DND-41 (cell line): ENCODE measurements around the gene GPR135.
"Not testable (repeated sequence)": the region's sequence is repeated elsewhere in the genome, so short reads cannot be mapped to it uniquely, and the experiment has no call there.

Source experiments
- ATAC-seq: fragments of 200-7000 bp; cut with Tn5 transposase; 3 replicates; pipeline ENCODE4 v1.9.1; 2021; ENCODE audit warnings: low read depth; ENCODE audit not compliant: insufficient read depth
- DNase-seq: peaks from one replicate; pipeline ENCODE4 v3.0.0-alpha.2; 2020
- H2AFZ ChIP-seq: 2 replicates; pipeline ENCODE4 v1.6.0; 2012; ENCODE audit warnings: low read depth, low read length
- H3K27ac ChIP-seq: 2 replicates; pipeline ENCODE4 v1.5.1; 2012; ENCODE audit warnings: low read length, inconsistent platforms
- H3K27me3 ChIP-seq: fragments of 200-600 bp; sonication (generic); 2 replicates; pipeline ENCODE4 v1.6.0; 2012; ENCODE audit warnings: low read length, mild to moderate bottlenecking, inconsistent platforms; ENCODE audit not compliant: insufficient read depth, poor library complexity
- H3K36me3 ChIP-seq: 2 replicates; pipeline ENCODE4 v1.5.1; 2012; ENCODE audit warnings: low read length, inconsistent platforms; ENCODE audit not compliant: insufficient read depth
- H3K4me1 ChIP-seq: 2 replicates; pipeline ENCODE4 v1.5.1; 2012; ENCODE audit warnings: mild to moderate bottlenecking, low read length; ENCODE audit not compliant: insufficient read depth
- H3K4me2 ChIP-seq: 2 replicates; pipeline ENCODE4 v1.6.0; 2012; ENCODE audit warnings: mild to moderate bottlenecking, moderate library complexity, low read length, inconsistent platforms; ENCODE audit not compliant: insufficient read depth
- H3K4me3 ChIP-seq, 2 experiments: fragments of 200-600 bp in 1 of 2; shearing (Covaris generic) in 1 of 2; 2 replicates each; pipeline ENCODE4 v1.5.1; 2012 to 2016; ENCODE audit warnings: inconsistent platforms in 2 of 2, low read length in 2 of 2, mild to moderate bottlenecking in 2 of 2, low read depth in 1 of 2, moderate library complexity in 1 of 2
- H3K79me2 ChIP-seq: 2 replicates; pipeline ENCODE4 v1.6.0; 2012; ENCODE audit warnings: low read length, inconsistent platforms; ENCODE audit not compliant: insufficient read depth
- H3K9ac ChIP-seq: 2 replicates; pipeline ENCODE4 v1.6.0; 2012; ENCODE audit warnings: low read depth, mild to moderate bottlenecking, inconsistent platforms, low read length, moderate library complexity
- H3K9me3 ChIP-seq: 2 replicates; pipeline ENCODE4 v1.5.1; 2012; ENCODE audit warnings: low read length, moderate library complexity, mild to moderate bottlenecking, inconsistent platforms; ENCODE audit not compliant: insufficient read depth, severe bottlenecking
- H4K20me1 ChIP-seq: 2 replicates; pipeline ENCODE4 v1.6.0; 2012; ENCODE audit warnings: low read length; ENCODE audit not compliant: insufficient read depth
- CTCF ChIP-seq: IDR thresholded peaks from 2 replicates; pipeline ENCODE4 v1.5.1; 2012; ENCODE audit warnings: borderline replicate concordance, low read length, moderate library complexity, mild to moderate bottlenecking; ENCODE audit not compliant: poor library complexity, severe bottlenecking; ENCODE audit errors: extremely low read depth
- EZH2 ChIP-seq: IDR thresholded peaks from 3 replicates; pipeline ENCODE4 v1.6.1; 2012; ENCODE audit warnings: borderline replicate concordance, low read depth, mild to moderate bottlenecking, moderate library complexity, low read length, inconsistent platforms; ENCODE audit not compliant: severe bottlenecking

The GPR135 gene

GRCh38 chr14:59451849-59452248 is 13.3 kb downstream of the GPR135 start:
- Histone ChIP-seq H3K4me2 (no peak overlapping the region), H2AFZ (no peak overlapping the region), H3K4me3 (no peak overlapping the region), H3K27ac (no peak overlapping the region), H3K9me3 (no peaks in the 10 kb centered on the region), H3K4me1 (no peaks in the 10 kb centered on the region), H3K9ac (no peak overlapping the region), H3K79me2 (no peaks in the 10 kb centered on the region), H3K36me3 (no peaks in the 10 kb centered on the region), H3K27me3 (no peaks in the 10 kb centered on the region), H4K20me1 (no peaks in the 10 kb centered on the region)
- ATAC-seq (no peak), DNase-seq (no peak)
- TF ChIP-seq EZH2: no peak
- TF ChIP-seq CTCF: no peak

GRCh38 chr14:59450716-59451115 is 14.5 kb downstream of the GPR135 start:
- Histone ChIP-seq H3K27ac (no peak overlapping the region), H3K9me3 (no peaks in the 10 kb centered on the region), H3K4me3 (no peak overlapping the region), H3K4me1 (no peaks in the 10 kb centered on the region), H4K20me1 (no peaks in the 10 kb centered on the region), H3K79me2 (no peaks in the 10 kb centered on the region), H3K27me3 (no peaks in the 10 kb centered on the region), H3K9ac (no peak overlapping the region), H3K36me3 (no peaks in the 10 kb centered on the region), H3K4me2 (no peak overlapping the region), H2AFZ (no peak overlapping the region)
- no peak for TF ChIP-seq CTCF
- no peak for TF ChIP-seq EZH2
- ATAC-seq (no peak), DNase-seq (no peak)

GRCh38 chr14:59448673-59449072 is 16.5 kb downstream of the GPR135 start:
- H3K36me3 ChIP-seq, ATAC-seq, H3K9ac ChIP-seq, H4K20me1 ChIP-seq, DNase-seq, H3K27ac ChIP-seq, H3K9me3 ChIP-seq, H3K79me2 ChIP-seq, H3K4me1 ChIP-seq, H2AFZ ChIP-seq, H3K4me3 ChIP-seq, H3K27me3 ChIP-seq, H3K4me2 ChIP-seq: not testable (repeated sequence)

- Histone ChIP-seq H3K4me3 (no peak overlapping the region), H2AFZ (no peak overlapping the region), H3K9me3 (no peaks in the 10 kb centered on the region), H3K4me2 (no peak overlapping the region), H3K9ac (no peak overlapping the region), H3K79me2 (no peaks in the 10 kb centered on the region), H3K36me3 (no peaks in the 10 kb centered on the region), H3K27me3 (no peaks in the 10 kb centered on the region), H4K20me1 (no peaks in the 10 kb centered on the region), H3K27ac (no peak overlapping the region), H3K4me1 (no peaks in the 10 kb centered on the region)
- TF ChIP-seq EZH2 (no peak), CTCF (no peak)
- ATAC-seq (no peak), DNase-seq (no peak)
These were observed 25.8 kb downstream of the GPR135 start for GRCh38 chr14:59439256-59439965.
